Astrocyte (in vitro differentiated cells and primary cell): ENCODE results near the gene PAQR4. TPM values are rescaled to one million over a fixed set of nuclear protein-coding genes. Genes with fewer than 3 reads are reported as not detected.

Experiments
- DNase-seq: peaks from one replicate; pipeline ENCODE4 v3.0.0-alpha.2; 2010; ENCODE audit warnings: low read depth
- FAIRE-seq: peaks from 2 replicates; lab custom pipeline; 2011; peaks lifted over from hg19 to GRCh38; lab: Jason Lieb, UNC
- H2AFZ ChIP-seq: 2 replicates; pipeline ENCODE4 v1.6.0; 2012; ENCODE audit warnings: low read depth, low read length, inconsistent platforms
- H3K27ac ChIP-seq: 2 replicates; pipeline ENCODE4 v1.5.1; 2011; ENCODE audit warnings: low read depth, low read length, inconsistent platforms
- H3K27me3 ChIP-seq: 2 replicates; pipeline ENCODE4 v1.6.0; 2011; ENCODE audit warnings: low read length, inconsistent platforms; ENCODE audit not compliant: insufficient read depth
- H3K36me3 ChIP-seq: 2 replicates; pipeline ENCODE4 v1.5.1; 2011; ENCODE audit warnings: low read length, inconsistent platforms; ENCODE audit not compliant: insufficient read depth
- H3K4me1 ChIP-seq: 2 replicates; pipeline ENCODE4 v1.5.1; 2011; ENCODE audit warnings: low read length, inconsistent platforms; ENCODE audit not compliant: insufficient read depth
- H3K4me2 ChIP-seq: 2 replicates; pipeline ENCODE4 v1.6.0; 2012; ENCODE audit warnings: low read length, inconsistent platforms
- H3K4me3 ChIP-seq: 2 replicates; pipeline ENCODE4 v1.5.1; 2011; ENCODE audit warnings: low read depth, mild to moderate bottlenecking, low read length, inconsistent platforms; ENCODE audit not compliant: insufficient read depth
- H3K79me2 ChIP-seq: 2 replicates; pipeline ENCODE4 v1.6.0; 2012; ENCODE audit warnings: mild to moderate bottlenecking, low read length, inconsistent platforms; ENCODE audit not compliant: insufficient read depth
- H3K9ac ChIP-seq: 2 replicates; pipeline ENCODE4 v1.6.0; 2012; ENCODE audit warnings: mild to moderate bottlenecking, low read length, inconsistent platforms
- H3K9me3 ChIP-seq: 2 replicates; pipeline ENCODE4 v1.5.1; 2012; ENCODE audit warnings: low read depth, mild to moderate bottlenecking, low read length, inconsistent platforms; ENCODE audit not compliant: insufficient read depth
- H4K20me1 ChIP-seq: 2 replicates; pipeline ENCODE4 v1.6.0; 2012; ENCODE audit warnings: low read length, inconsistent platforms; ENCODE audit not compliant: insufficient read depth
- H3K27ac Mint-ChIP-seq: one replicate; pipeline ENCODE4 v1.8.0; 2021; ENCODE audit warnings: mild to moderate bottlenecking, mixed read lengths; ENCODE audit not compliant: unreplicated experiment
- H3K27me3 Mint-ChIP-seq: one replicate; pipeline ENCODE4 v1.8.0; 2021; ENCODE audit warnings: low read depth, mixed read lengths; ENCODE audit not compliant: unreplicated experiment
- H3K36me3 Mint-ChIP-seq: one replicate; pipeline ENCODE4 v1.8.0; 2021; ENCODE audit warnings: low read depth, mixed read lengths; ENCODE audit not compliant: unreplicated experiment
- H3K4me1 Mint-ChIP-seq: one replicate; pipeline ENCODE4 v1.8.0; 2021; ENCODE audit warnings: low read depth, mixed read lengths; ENCODE audit not compliant: unreplicated experiment
- H3K4me3 Mint-ChIP-seq: one replicate; pipeline ENCODE4 v1.8.0; 2021; ENCODE audit warnings: mild to moderate bottlenecking, moderate library complexity, mixed read lengths; ENCODE audit not compliant: unreplicated experiment
- H3K9me3 Mint-ChIP-seq: one replicate; pipeline ENCODE4 v1.8.0; 2021; ENCODE audit warnings: mild to moderate bottlenecking, mixed read lengths; ENCODE audit not compliant: unreplicated experiment
- EZH2 ChIP-seq: IDR thresholded peaks from 2 replicates; pipeline ENCODE4 v1.6.1; 2012; ENCODE audit warnings: mild to moderate bottlenecking, low read length, inconsistent platforms; ENCODE audit not compliant: insufficient read depth
- total RNA-seq: library from RNA; stranded (reverse); gene quantifications from 2 replicates; pipeline ENCODE4 v1.2.1, GENCODE V29; 2021
- TF ChIP-seq, protein P1 (sequence below): IDR thresholded peaks from 2 replicates; pipeline ENCODE4 v1.5.1; 2011; ENCODE audit warnings: low read depth, mild to moderate bottlenecking, inconsistent platforms, low read length, moderate library complexity; ENCODE audit not compliant: insufficient read depth

The PAQR4 gene
- total RNA-seq, 1 donor from 2014 or later = 4.8 TPM

DNA sequence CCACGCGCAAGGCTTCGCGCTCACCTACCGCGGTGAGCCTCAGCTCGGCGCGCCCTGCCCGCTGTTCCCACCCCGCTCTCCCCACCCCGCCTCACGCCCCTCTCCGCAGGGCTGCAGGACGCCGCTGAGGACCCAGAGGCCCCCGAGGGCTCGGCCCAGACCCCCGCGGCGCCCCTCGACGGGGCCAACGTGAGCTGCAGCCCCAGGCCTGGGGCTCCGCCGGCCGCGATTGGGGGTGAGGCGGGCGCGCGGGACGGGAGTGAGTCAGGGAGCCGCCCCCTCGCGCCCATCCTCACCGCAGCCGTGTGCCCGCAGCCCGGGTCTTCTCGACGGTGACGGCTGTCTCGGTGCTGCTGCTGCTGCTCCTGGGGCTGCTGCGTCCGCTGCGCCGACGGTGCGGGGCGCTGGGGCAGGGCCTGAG lies 1.9 kb upstream of the PAQR4 start:
- H4K20me1 ChIP-seq = peaks cover 21% of the 10 kb centered on the region
- no peak overlapping the region for H3K9ac ChIP-seq
- peaks cover 42% of the 10 kb centered on the region for H3K27me3 ChIP-seq
- no peak for FAIRE-seq
- Mint-ChIP-seq H3K36me3 (peaks cover 6% of the 10 kb centered on the region), H3K27me3 (peaks cover 14% of the 10 kb centered on the region), H3K4me1 (no peaks in the 10 kb centered on the region), H3K4me3 (no peak overlapping the region), H3K27ac (no peak overlapping the region), H3K9me3 (no peaks in the 10 kb centered on the region)
- H3K4me3 ChIP-seq = no peak overlapping the region
- H3K9me3 ChIP-seq = no peaks in the 10 kb centered on the region
- no peaks in the 10 kb centered on the region for H3K36me3 ChIP-seq
- no peak for DNase-seq
- TF ChIP-seq, protein P1, sequence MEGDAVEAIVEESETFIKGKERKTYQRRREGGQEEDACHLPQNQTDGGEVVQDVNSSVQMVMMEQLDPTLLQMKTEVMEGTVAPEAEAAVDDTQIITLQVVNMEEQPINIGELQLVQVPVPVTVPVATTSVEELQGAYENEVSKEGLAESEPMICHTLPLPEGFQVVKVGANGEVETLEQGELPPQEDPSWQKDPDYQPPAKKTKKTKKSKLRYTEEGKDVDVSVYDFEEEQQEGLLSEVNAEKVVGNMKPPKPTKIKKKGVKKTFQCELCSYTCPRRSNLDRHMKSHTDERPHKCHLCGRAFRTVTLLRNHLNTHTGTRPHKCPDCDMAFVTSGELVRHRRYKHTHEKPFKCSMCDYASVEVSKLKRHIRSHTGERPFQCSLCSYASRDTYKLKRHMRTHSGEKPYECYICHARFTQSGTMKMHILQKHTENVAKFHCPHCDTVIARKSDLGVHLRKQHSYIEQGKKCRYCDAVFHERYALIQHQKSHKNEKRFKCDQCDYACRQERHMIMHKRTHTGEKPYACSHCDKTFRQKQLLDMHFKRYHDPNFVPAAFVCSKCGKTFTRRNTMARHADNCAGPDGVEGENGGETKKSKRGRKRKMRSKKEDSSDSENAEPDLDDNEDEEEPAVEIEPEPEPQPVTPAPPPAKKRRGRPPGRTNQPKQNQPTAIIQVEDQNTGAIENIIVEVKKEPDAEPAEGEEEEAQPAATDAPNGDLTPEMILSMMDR = no peak
- peak; percentile 78 for TF ChIP-seq EZH2
- no peak overlapping the region for H3K27ac ChIP-seq
- no peaks in the 10 kb centered on the region for H3K79me2 ChIP-seq
- peak overlapping the region; percentile 44 for H3K4me2 ChIP-seq
- peaks cover 17% of the 10 kb centered on the region for H3K4me1 ChIP-seq
- H2AFZ ChIP-seq = no peak overlapping the region

DNA sequence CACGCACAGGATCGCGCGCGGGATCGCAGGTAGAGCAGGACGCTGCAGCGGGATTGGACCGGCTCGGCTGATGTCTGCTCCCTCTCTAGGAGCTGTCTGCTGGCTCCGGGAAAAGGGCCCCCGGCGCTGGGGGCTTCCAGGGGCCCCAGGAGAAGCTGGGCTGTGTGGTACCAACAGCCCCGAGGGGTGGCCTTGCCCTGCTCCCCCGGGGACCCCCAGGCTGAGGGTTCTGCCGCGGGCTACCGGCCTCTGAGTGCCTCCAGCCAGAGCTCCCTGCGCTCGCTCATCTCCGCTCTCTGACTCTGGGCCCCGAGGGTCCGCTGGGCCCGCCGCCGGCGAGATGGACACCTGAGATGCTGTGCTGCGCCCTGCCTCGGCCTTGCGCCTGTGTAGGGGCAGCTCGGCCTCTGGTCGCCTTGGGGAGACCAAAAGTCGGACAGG lies 1.4 kb upstream of the PAQR4 start:
- Histone ChIP-seq H3K9ac (no peak overlapping the region), H2AFZ (no peak overlapping the region), H3K9me3 (no peaks in the 10 kb centered on the region), H3K27ac (no peak overlapping the region), H3K4me3 (no peak overlapping the region), H4K20me1 (peaks cover 21% of the 10 kb centered on the region), H3K27me3 (peaks cover 38% of the 10 kb centered on the region), H3K4me2 (no peak overlapping the region), H3K36me3 (no peaks in the 10 kb centered on the region), H3K4me1 (peaks cover 17% of the 10 kb centered on the region), H3K79me2 (no peaks in the 10 kb centered on the region)
- Mint-ChIP-seq H3K36me3 (peaks cover 6% of the 10 kb centered on the region), H3K4me3 (peak overlapping the region; percentile 34), H3K4me1 (no peaks in the 10 kb centered on the region), H3K9me3 (no peaks in the 10 kb centered on the region), H3K27me3 (peaks cover 14% of the 10 kb centered on the region), H3K27ac (no peak overlapping the region)
- DNase-seq (no peak), FAIRE-seq (no peak)
- TF ChIP-seq, protein P1 = no peak
- no peak for TF ChIP-seq EZH2

DNA sequence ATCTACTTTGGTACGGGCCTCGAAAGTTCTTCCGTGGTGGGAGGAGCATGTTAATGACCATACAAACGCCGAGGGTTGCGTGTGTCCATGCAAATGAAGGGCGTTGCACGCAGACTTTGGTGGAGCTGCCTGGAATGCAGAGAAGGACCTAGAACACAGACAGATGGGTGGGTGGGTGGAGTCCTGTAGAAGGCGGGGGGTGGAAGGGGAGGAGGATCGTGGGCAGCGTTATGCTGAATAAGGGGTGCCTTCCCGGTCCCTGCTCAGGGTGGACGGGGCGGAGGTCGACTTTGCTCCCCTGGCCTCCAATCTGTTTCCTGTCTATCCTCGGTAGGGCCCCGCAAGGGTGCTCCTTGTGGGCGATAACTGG lies 795 bp upstream of the PAQR4 start:
- H3K9me3 Mint-ChIP-seq = no peaks in the 10 kb centered on the region
- peaks cover 35% of the 10 kb centered on the region for H3K27me3 ChIP-seq
- H3K27ac ChIP-seq = no peak overlapping the region

More for the DNA sequence above, 795 bp upstream of the PAQR4 start:
- TF ChIP-seq EZH2 = no peak
- TF ChIP-seq, protein P1 = no peak
- H3K4me1 Mint-ChIP-seq = no peaks in the 10 kb centered on the region
- peaks cover 14% of the 10 kb centered on the region for H3K27me3 Mint-ChIP-seq
- Histone ChIP-seq H3K4me3 (no peak overlapping the region), H3K4me2 (peak overlapping the region; percentile 97), H4K20me1 (peaks cover 26% of the 10 kb centered on the region), H3K4me1 (peaks cover 17% of the 10 kb centered on the region), H3K79me2 (no peaks in the 10 kb centered on the region), H3K9ac (no peak overlapping the region), H3K9me3 (no peaks in the 10 kb centered on the region), H2AFZ (peak overlapping the region; percentile 88), H3K36me3 (no peaks in the 10 kb centered on the region)
- no peak for FAIRE-seq
- no peak for DNase-seq
- H3K36me3 Mint-ChIP-seq = peaks cover 6% of the 10 kb centered on the region
- H3K27ac Mint-ChIP-seq = peak overlapping the region; percentile 72
- peak overlapping the region; percentile 77 for H3K4me3 Mint-ChIP-seq
